ENCODE results near the gene AP1G1. TPM values are rescaled to one million over a fixed set of nuclear protein-coding genes. Genes with fewer than 3 reads are reported as not detected.

AP1G1 gene
- total and polyA plus RNA-seq, 2 of the 4 experiments (the other 2 are of a cell fraction): 48.3 to 86.7 TPM

DNA sequence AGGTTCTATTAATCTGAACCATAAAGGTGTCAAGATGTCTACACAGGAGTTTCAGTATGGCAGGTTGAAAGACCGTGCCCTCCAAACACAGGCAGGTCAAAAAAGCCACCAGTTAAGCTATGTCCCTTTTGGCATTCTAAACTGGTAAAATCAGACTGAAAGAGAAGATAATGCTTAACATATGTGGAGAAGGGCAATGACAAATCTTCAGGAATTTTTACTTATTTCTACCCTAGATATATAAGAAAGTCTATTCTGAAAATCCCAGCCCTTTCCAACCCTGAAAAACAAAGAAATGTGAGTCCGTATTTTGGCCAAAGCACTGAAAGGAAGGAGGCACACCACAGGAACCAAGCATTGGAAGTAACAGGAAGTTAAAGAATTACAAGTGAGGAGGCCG is 16.5 kb downstream of the AP1G1 start:
- no peak for DNase-seq
- intact Hi-C loops (cut with micrococcal nuclease): no loop called here
- POLR2A ChIA-PET (ENCODE audit: unreplicated experiment): no interaction called here

More for the DNA sequence above, 16.5 kb downstream of the AP1G1 start:
- Histone ChIP-seq H3K56ac (ENCODE audit: extremely low read depth, insufficient read depth, low read length) (no peak overlapping the region), H2BK120ac (ENCODE audit: low read depth, low read length) (no peak overlapping the region), H3K4me2 (ENCODE audit: low read depth, low read length) (no peak overlapping the region), H3K27ac (ENCODE audit: insufficient read depth, low read length) (no peak overlapping the region), H3K18ac (ENCODE audit: low read depth, low read length) (no peak overlapping the region), H2AFZ (replicated peaks; ENCODE audit: low read length, poor library complexity) (no peak overlapping the region), H3K23ac (ENCODE audit: low read depth, low read length) (no peak overlapping the region), H4K20me1 (ENCODE audit: insufficient read depth, low read length) (peaks cover 74% of the 10 kb centered on the region), H2AK5ac (ENCODE audit: low read depth, low read length) (no peak overlapping the region), H4K91ac (ENCODE audit: insufficient read depth, low read depth, low read length) (no peak overlapping the region), H4K5ac (ENCODE audit: low read depth, low read length) (no peak overlapping the region), H2AK9ac (replicated peaks; ENCODE audit: low read depth, low read length, poor library complexity) (no peak overlapping the region), H3K4ac (ENCODE audit: low read depth, low read length) (no peak overlapping the region), H3K14ac (replicated peaks; ENCODE audit: low read depth, low read length) (no peak overlapping the region), H3K27me3 (ENCODE audit: control insufficient read depth, insufficient read depth, low read length) (no peaks in the 10 kb centered on the region), H2BK15ac (ENCODE audit: low read depth, low read length) (no peak overlapping the region), H2BK5ac (ENCODE audit: low read depth, low read length, poor library complexity, severe bottlenecking) (no peak overlapping the region), H4K8ac (ENCODE audit: low read depth in 2 of 2, low read length in 2 of 2) (no peak overlapping the region), H3K4me3 (ENCODE audit: insufficient read depth, low read depth, low read length) (no peak overlapping the region), H3K36me3 (ENCODE audit: control insufficient read depth, insufficient read depth, low read length) (peaks cover 18% of the 10 kb centered on the region), H3K9ac (ENCODE audit: low read depth, low read length) (no peak overlapping the region), H2BK20ac (ENCODE audit: low read depth, low read length) (no peak overlapping the region), H3K79me1 (ENCODE audit: low read depth in 1 of 2, low read length in 2 of 2) (peaks cover 5 to 56% of the 10 kb centered on the region in 2 experiments), H3K4me1 (ENCODE audit: control insufficient read depth, insufficient read depth, low read length) (peaks cover 7% of the 10 kb centered on the region), H3K9me1 (ENCODE audit: insufficient read depth, low read length) (peaks cover 9% of the 10 kb centered on the region), H3K9me3 (ENCODE audit: control insufficient read depth, insufficient read depth, low read length) (no peaks in the 10 kb centered on the region)
- TF ChIP-seq, protein P1, sequence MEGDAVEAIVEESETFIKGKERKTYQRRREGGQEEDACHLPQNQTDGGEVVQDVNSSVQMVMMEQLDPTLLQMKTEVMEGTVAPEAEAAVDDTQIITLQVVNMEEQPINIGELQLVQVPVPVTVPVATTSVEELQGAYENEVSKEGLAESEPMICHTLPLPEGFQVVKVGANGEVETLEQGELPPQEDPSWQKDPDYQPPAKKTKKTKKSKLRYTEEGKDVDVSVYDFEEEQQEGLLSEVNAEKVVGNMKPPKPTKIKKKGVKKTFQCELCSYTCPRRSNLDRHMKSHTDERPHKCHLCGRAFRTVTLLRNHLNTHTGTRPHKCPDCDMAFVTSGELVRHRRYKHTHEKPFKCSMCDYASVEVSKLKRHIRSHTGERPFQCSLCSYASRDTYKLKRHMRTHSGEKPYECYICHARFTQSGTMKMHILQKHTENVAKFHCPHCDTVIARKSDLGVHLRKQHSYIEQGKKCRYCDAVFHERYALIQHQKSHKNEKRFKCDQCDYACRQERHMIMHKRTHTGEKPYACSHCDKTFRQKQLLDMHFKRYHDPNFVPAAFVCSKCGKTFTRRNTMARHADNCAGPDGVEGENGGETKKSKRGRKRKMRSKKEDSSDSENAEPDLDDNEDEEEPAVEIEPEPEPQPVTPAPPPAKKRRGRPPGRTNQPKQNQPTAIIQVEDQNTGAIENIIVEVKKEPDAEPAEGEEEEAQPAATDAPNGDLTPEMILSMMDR (conservative IDR thresholded peaks at IDR 0.05; ENCODE audit: low read depth, low read length): no peak
- TF ChIP-seq, protein P2, sequence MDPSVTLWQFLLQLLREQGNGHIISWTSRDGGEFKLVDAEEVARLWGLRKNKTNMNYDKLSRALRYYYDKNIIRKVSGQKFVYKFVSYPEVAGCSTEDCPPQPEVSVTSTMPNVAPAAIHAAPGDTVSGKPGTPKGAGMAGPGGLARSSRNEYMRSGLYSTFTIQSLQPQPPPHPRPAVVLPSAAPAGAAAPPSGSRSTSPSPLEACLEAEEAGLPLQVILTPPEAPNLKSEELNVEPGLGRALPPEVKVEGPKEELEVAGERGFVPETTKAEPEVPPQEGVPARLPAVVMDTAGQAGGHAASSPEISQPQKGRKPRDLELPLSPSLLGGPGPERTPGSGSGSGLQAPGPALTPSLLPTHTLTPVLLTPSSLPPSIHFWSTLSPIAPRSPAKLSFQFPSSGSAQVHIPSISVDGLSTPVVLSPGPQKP (IDR thresholded peaks at IDR 0.05; ENCODE audit: borderline replicate concordance, low read depth, low read length): no peak
- TF ChIP-seq NFE2L2 (IDR thresholded peaks at IDR 0.05; ENCODE audit: low read depth, low read length): no peak
- no peak for TF ChIP-seq POLR2A (IDR thresholded peaks at IDR 0.05; ENCODE audit: low read depth, low read length)
- no peak for TF ChIP-seq RCOR1 (IDR thresholded peaks at IDR 0.05; ENCODE audit: insufficient replicate concordance, low read length)
- dilution Hi-C loops (cut with HindIII; ENCODE audit: low sequenced_read_pairs, unreplicated experiment): no loop called here
- no peak for ATAC-seq (ENCODE audit: low read depth)
- CTCF ChIA-PET: no interaction called here
- 80% methylated on average over 1 of the region's 3 CpGs; no CpG with 5 or more reads in 1 of the 2 experiments for WGBS, 2 experiments (ENCODE audit: extremely low coverage in 2 of 2, insufficient read length in 1 of 2)
- BruUV-seq (replicated peaks): no TSS peak
- in situ Hi-C loops (cut with MboI; ENCODE audit: low sequenced_read_pairs): no loop called here

Measured in IMR-90 (cell line).